Heart left ventricle (tissue), 13 donors: ENCODE data around the gene CHST6.

ENCODE experiments used
- CTCF ChIP-seq, 12 donors: fragments of 200-600 bp; sonication (generic) in 4 of 12; IDR thresholded peaks; one replicate each; pipeline versions ENCODE4 v1.5.0 to v1.8.0; 2018 to 2022; ENCODE audit warnings: antibody characterized with exemption in 12 of 12, mild to moderate bottlenecking in 5 of 12
- POLR2A ChIP-seq, 2 donors: fragments of 450-650 bp; IDR thresholded peaks; one replicate each; pipeline ENCODE4 v1.6.1; 2017; ENCODE audit warnings: antibody characterized with exemption in 2 of 2, mild to moderate bottlenecking in 2 of 2, moderate library complexity in 2 of 2
- donor health status: ischemic (EF 13 %, LVEDD 7.1; RV severe dilation, severe dysfunction).
- donor health status: DM: no; HTN: yes; CAD: no.
- donor health status: DM: no; HTN: no; CAD: no.
- donor health status: ischemic (EF 25% LVEDD 6.9; RV normal size, moderate dysfunction).
- donor health status: ischemic (EF 25% LVEDD 5.7; RV mildly dilated, moderate dysfunction).
- donor health status: ischemic (EF 35%, LVEDD 5.7; RV mildly dilated, moderate dysfunction).
- donor health status: nonischemic (EF 11% LVEDD 7.7; RV severe dilation, severe dysfunction).
- donor health status: DM: yes; HTN: yes; CAD: no.
- donor health status: PGD.
- donor health status: ischemic (EF 29% LVEDD 5.4; RV normal size, mild dysfunction).
- donor health status: nonischemic (EF 23%, LVEDD 6.1; RV moderate dilation, normal function).

- TF ChIP-seq CTCF (IDR thresholded peaks at IDR 0.05): no peak
- TF ChIP-seq POLR2A (IDR thresholded peaks at IDR 0.05): no peak
These were observed 61.4 kb downstream of the CHST6 start for GRCh38 chr16:75433732-75434413.
